Right ventricle myocardium superior (tissue), 1 donor: Measurements from ENCODE around the gene TMEM14B. TPM values are rescaled to one million over a fixed set of nuclear protein-coding genes. Genes with fewer than 3 reads are reported as not detected.
"Not testable (repeated sequence)": the region's sequence is repeated elsewhere in the genome, so short reads cannot be mapped to it uniquely, and the experiment has no call there.

Experiments used
- ATAC-seq: fragments of 200-7000 bp; cut with Tn5 transposase; one replicate; pipeline ENCODE4 v1.9.1; 2020; ENCODE audit warnings: mild to moderate bottlenecking; ENCODE audit not compliant: poor library complexity
- DNase-seq: peaks from one replicate; pipeline ENCODE4 v3.0.0-alpha.2; 2020
- intact Hi-C: fragments of 100-400 bp; cut with DNase I; formaldehyde crosslinking; loops from one replicate; pipeline ENCODE4 v1.11.2; 2022
- total RNA-seq: library from RNA; stranded (reverse); fragmentation: NEBNext Ultra II Directional; extraction: Animal tissue kit (Norgen Biotek cat#: 25700); gene quantifications from one replicate; pipeline ENCODE4 v1.2.1, GENCODE V29; 2021
- donor health status: DM: no; HTN: yes; CAD: no; lungs with severe emphysema.

Gene TMEM14B
- total RNA-seq, 1 donor from 2014 or later = 120 TPM

GRCh38 chr6:10741643-10742042, 6.0 kb upstream of the TMEM14B start:
- DNase-seq, intact Hi-C loops, ATAC-seq: not testable (repeated sequence)

DNA sequence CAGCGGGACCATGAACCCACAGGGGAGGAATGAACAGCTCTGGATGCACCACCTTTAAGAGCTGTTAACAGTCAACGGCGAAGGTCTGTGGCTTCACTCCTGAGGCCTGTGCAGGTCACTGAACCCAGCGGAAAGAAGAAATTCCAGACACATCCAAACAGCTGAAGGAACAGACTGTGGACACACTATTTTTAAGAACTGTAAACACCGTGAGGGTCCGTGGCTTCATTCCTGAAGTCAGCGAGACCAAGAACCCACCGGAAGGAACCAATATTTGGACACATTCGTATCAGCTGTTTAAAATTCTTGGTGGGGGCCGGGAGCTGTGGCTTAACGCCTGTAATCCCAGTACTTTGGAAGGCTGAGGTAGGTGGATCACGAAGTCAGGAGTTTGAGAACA, 5.4 kb upstream of the TMEM14B start:
- no peak for DNase-seq
- no peak for ATAC-seq
- intact Hi-C loops = no loop called here

- no peak for DNase-seq
- ATAC-seq = no peak
- intact Hi-C loops = no loop called here
Observed at GRCh38 chr6:10743515-10743914, 4.1 kb upstream of the TMEM14B start.

- ATAC-seq (no peak), DNase-seq (no peak)
- intact Hi-C loops = no loop called here
Observed at GRCh38 chr6:10745116-10745515, 2.5 kb upstream of the TMEM14B start.

GRCh38 chr6:10746915-10747250, 722 bp upstream of the TMEM14B start:
- no peak for DNase-seq
- no peak for ATAC-seq
- intact Hi-C loops = no loop called here

GRCh38 chr6:10749734-10750133, 2.1 kb downstream of the TMEM14B start:
- intact Hi-C loops = no loop called here
- DNase-seq (no peak), ATAC-seq (no peak)

DNA sequence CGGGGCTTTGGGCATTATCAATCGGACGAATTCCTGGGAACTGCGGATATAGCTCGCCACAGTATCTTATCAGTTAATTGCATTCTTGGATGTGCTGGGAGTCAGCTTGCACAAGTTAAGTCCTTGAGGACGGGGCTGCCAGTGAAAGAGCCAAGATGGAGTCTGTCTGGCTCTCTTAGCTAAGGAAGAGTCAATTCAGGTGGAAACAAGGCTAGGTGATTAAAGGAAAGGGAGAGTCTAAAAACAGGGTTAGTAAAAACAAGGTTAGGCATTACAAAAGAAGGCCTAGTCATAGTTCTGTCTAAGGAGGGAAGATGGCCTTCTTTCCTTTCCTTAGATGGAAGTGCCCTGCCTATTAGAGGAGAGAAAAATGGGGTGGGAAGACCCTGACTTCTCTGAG, 3.0 kb downstream of the TMEM14B start:
- DNase-seq, intact Hi-C loops, ATAC-seq: not testable (repeated sequence)

DNA sequence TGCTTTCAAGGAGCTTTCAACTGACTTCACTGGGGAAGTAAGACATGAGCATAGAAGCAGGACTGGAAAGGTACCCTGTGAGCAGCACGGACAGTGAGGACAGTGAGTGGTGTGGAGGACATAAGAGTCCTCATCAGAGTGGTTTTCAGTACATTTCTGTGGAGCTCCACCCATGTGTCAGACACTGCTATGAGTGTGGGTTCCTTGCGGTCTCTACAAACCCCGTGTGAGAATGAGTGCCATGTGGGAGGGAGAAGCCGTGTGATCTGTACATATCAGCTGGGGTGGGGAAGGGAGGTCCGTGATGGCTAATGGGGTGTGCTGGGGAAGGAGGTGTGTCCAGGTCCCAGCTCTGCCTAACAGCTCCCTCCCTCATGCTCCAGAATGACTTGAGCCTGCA, 4.2 kb downstream of the TMEM14B start:
- intact Hi-C loops, DNase-seq, ATAC-seq: not testable (repeated sequence)

DNA sequence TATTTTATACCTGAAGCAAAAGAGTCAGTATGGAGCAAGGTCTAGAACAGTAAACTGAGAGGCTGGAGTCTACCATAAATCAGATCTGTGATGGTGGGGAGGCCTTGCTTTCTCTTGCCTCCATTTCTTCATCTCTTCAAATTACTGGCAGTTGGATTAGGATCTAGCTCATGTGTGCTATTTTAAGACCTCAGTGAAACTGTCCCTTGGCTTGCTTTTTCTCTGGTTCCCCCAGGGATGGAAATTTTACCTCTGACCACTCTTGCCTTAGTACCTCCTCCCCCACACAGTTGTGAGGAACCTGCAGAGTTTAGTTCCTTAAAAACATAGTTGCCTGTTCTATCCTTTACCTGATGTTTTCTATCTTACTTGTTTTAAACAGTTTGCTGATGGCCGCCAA, 8.5 kb downstream of the TMEM14B start:
- DNase-seq (no peak), ATAC-seq (no peak)
- intact Hi-C loops = no loop called here

DNA sequence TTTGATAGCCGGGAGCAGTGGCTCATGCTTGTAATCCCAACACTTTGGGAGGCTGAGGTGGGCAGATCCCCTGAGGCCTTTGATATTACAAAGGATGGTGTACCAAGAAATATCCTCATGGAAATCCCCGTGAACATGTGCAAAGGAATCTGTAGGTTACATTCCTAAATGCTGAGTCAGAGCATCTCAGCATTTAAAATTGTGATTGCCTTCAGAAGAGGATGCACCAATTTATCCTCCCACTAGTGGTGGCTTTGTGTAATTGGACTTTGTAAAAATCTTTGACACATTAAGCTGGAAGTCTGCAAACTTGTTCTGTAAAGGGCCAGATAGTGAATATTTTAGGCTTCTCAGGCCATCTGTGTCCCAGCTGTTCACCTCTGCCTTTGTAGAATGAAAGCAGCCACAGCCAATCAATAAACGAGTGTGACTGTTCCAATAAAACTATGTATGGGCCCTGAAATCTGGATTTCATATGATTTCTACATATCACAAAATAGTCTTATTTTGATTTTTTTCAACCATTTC, 11.8 kb downstream of the TMEM14B start:
- intact Hi-C loops = no loop called here
- DNase-seq = no peak
- peak; percentile 54 for ATAC-seq

- peak; percentile 72 for ATAC-seq
- intact Hi-C loops = no loop called here
- no peak for DNase-seq
Observed at GRCh38 chr6:10759884-10760329, 12.3 kb downstream of the TMEM14B start.

GRCh38 chr6:10763006-10763405, 15.4 kb downstream of the TMEM14B start:
- intact Hi-C loops = no loop called here
- no peak for ATAC-seq
- no peak for DNase-seq

DNA sequence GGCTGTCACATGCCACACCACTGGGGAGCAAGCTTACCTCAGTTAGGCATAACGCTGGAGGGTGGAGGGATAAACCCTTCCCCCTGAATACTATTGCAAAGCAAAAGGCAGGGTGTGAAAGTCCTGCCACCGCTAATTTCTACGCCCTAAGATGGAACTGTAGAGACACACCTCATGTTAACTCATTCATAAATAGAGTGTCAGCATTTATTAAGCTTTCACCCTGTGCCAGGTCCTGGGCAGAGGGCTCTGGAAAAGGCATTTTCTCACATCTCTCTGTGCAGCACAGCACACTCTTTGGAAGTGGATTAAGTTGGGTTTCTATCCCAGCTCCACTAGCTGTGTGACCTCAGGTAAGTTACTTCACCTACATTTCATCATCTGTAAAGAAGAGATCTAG, 21.8 kb downstream of the TMEM14B start:
- intact Hi-C loops = no loop called here
- no peak for ATAC-seq

GRCh38 chr6:10771371-10771894, 23.8 kb downstream of the TMEM14B start:
- no peak for ATAC-seq
- no peak for DNase-seq
- intact Hi-C loops = no loop called here

More for the DNA sequence above, 21.8 kb downstream of the TMEM14B start:
- no peak for DNase-seq

GRCh38 chr6:10778230-10778629, 30.6 kb downstream of the TMEM14B start:
- DNase-seq = no peak
- intact Hi-C loops = no loop called here
- ATAC-seq = no peak

DNA sequence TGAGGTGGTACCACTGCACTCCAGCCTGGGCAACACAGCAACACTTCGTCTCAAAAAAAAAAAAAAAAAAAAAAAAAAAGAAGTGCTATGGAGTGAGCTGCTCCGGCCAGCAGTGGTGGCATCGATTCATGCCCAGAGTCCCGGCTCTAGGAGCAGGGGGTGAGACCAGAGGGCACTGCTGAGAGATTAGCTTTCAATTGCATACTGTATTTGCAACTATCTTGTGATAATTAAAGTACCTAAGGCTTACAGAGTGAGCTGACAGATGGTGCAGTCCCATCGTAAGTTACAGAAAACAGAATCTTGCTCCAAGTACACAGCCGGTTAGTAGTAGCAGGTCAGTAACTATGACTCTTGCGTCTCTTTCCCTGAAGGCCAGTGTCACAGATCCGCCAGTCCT, 31.5 kb downstream of the TMEM14B start:
- intact Hi-C loops = no loop called here
- no peak for DNase-seq

DNA sequence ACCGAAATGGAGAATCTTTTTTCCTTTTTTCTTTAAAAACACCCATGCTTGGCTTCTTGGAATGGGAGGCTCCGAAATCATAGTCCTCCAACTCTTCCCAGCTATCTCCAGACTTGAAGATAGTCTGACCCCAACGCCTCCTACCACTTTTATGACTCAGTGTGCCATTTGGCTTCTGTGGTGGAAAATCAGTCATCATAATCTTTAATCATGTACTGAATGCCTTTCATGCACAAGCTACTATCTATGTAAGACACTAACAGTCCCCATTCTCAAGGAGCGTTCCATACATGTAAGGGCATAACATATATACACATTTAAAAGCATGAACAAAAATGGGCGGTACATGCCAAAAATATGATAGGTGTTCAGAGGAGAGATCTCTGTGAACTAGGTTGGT, 44.1 kb downstream of the TMEM14B start:
- no peak for ATAC-seq
- intact Hi-C loops = loop anchor here (10.0 kb wide), 1 partner anchor 287 kb away; no protein-coding TSS in a partner anchor
- no peak for DNase-seq

More for the DNA sequence above, 31.5 kb downstream of the TMEM14B start:
- no peak for ATAC-seq

GRCh38 chr6:10792101-10792500, 44.5 kb downstream of the TMEM14B start:
- ATAC-seq (no peak), DNase-seq (no peak)
- intact Hi-C loops = loop anchor here (10.0 kb wide), 1 partner anchor 287 kb away; no protein-coding TSS in a partner anchor

GRCh38 chr6:10793035-10793434, 45.4 kb downstream of the TMEM14B start:
- intact Hi-C loops = loop anchor here (10.0 kb wide), 1 partner anchor 288 kb away; no protein-coding TSS in a partner anchor
- DNase-seq (no peak), ATAC-seq (no peak)

DNA sequence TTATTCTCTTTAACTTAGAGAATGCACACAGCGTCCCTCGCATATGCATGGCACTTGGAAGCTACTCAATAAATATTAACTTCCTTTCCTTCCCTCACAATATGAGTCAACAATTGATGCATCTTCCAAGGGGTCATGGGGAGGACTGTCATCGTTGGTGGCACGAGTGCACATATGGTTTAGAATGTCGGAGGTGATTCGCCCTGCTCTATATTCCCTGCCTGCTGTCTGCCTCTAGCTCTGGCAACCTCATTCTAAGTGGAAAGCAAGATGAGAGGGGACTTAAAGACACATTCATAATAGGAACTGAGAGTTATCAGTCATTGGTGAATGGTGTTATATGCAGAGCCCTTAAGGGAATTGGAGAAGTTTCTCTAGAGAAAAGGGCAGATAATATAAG, 46.1 kb downstream of the TMEM14B start:
- intact Hi-C loops = loop anchor here (10.0 kb wide), 1 partner anchor 289 kb away; no protein-coding TSS in a partner anchor

GRCh38 chr6:10794239-10794638, 46.6 kb downstream of the TMEM14B start:
- intact Hi-C loops = loop anchor here (10.0 kb wide), 1 partner anchor 289 kb away; no protein-coding TSS in a partner anchor
- DNase-seq = no peak
- no peak for ATAC-seq

More for the DNA sequence above, 46.1 kb downstream of the TMEM14B start:
- DNase-seq = no peak
- no peak for ATAC-seq
